Stimulated activated memory B cell treated with anti-CD40 and anti-IgM and Interleukin-4, amounts not matched to agents 10 μg/mL and 1 μg/mL and 100 μg/mL, for 72 hours (primary cell): ENCODE measurements around the gene CARS2.
"Not testable (repeated sequence)": the region's sequence is repeated elsewhere in the genome, so short reads cannot be mapped to it uniquely, and the experiment has no call there.

Source experiments
- ATAC-seq: fragments of 150-1000 bp; cut with Tn5 transposase; 2 replicates; pipeline ENCODE4 v1.10.0; 2021
- H3K27ac Mint-ChIP-seq: one replicate; pipeline ENCODE4 v1.8.0; 2022; ENCODE audit warnings: mild to moderate bottlenecking, mixed read lengths
- H3K27me3 Mint-ChIP-seq: one replicate; pipeline ENCODE4 v1.8.0; 2022; ENCODE audit warnings: mixed read lengths
- H3K36me3 Mint-ChIP-seq: one replicate; pipeline ENCODE4 v1.8.0; 2022; ENCODE audit warnings: mixed read lengths
- H3K4me1 Mint-ChIP-seq: one replicate; pipeline ENCODE4 v1.8.0; 2022; ENCODE audit warnings: mixed read lengths
- H3K4me3 Mint-ChIP-seq: one replicate; pipeline ENCODE4 v1.8.0; 2022; ENCODE audit warnings: mild to moderate bottlenecking, moderate library complexity, mixed read lengths
- H3K9me3 Mint-ChIP-seq: one replicate; pipeline ENCODE4 v1.8.0; 2022; ENCODE audit warnings: mixed read lengths

CARS2 gene

DNA sequence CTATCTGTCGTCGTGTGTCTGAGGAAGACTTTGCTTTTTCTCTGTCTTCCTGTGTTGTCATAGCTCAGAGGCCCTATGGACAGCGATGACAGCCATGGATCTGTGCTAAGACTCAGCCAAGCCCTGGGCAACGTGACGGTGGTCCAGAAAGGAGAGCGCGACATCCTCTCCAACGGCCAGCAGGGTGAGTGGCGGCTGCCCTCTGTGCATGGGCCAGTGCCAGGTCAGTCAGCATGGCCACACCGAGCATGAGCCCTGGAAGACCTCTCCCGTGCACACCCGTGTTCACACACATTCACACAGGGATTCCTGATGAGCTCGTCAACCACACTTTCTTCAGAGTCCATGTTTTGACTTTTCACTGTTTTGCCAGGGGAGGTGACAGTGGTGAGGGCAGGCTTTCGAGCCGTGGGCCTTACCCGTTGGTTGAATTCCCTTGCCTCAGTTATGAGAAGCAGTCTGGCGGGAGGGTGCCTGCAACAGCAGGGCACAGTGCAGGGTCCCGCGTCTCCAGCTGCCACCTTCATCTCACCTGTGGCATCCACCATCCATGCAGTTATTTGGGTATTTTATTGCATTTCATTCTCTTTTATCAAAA lies 70.4 kb downstream of the CARS2 start:
- H3K27ac Mint-ChIP-seq = no peak overlapping the region
- H3K9me3 Mint-ChIP-seq = no peaks in the 10 kb centered on the region
- H3K4me3 Mint-ChIP-seq = no peak overlapping the region
- ATAC-seq = no peak
- peaks cover 4% of the 10 kb centered on the region for H3K4me1 Mint-ChIP-seq
- H3K36me3 Mint-ChIP-seq = peaks cover 62% of the 10 kb centered on the region
- no peaks in the 10 kb centered on the region for H3K27me3 Mint-ChIP-seq

DNA sequence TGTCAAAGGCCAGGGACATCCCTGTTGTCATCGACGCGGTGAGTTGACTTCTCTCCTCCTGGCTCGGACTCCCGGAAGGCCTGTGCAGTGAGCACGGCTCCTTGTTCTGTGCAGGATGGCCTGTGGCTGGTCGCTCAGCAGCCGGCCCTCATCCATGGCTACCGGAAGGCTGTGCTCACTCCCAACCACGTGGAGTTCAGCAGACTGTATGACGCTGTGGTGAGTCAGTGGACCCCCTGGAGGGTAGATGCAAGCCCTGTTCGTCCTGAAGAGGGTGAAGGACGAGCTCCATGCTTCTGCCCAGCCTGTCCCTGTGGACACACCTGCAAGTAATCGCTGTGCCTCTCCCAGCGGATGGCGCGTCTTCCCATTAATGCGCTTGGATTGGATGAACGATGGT lies 71.4 kb downstream of the CARS2 start:
- H3K27ac Mint-ChIP-seq = no peak overlapping the region
- ATAC-seq = no peak
- H3K36me3 Mint-ChIP-seq = peaks cover 53% of the 10 kb centered on the region
- no peak overlapping the region for H3K4me3 Mint-ChIP-seq
- no peaks in the 10 kb centered on the region for H3K4me1 Mint-ChIP-seq
- H3K27me3 Mint-ChIP-seq = no peaks in the 10 kb centered on the region
- H3K9me3 Mint-ChIP-seq = no peaks in the 10 kb centered on the region

DNA sequence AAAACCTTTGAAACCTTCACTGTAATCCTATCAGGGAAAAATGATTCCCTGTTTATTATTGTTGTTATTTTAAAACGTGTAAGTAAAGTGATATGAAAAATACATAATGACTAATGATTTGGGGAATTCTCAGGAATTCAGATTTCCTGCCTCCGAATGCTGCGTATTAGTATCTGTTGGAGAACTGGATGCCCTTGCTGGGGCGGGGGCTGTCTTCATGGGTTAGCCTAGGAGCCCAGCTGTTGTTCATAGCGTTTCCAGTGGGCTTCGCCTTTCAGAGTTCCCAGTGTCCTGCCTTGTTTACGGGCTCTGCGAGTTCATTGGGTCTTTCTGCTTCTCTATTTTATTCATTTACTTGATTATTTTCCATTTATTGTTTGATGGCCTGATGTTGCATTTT lies 72.1 kb downstream of the CARS2 start:
- Mint-ChIP-seq H3K9me3 (no peaks in the 10 kb centered on the region), H3K27ac (no peak overlapping the region), H3K36me3 (peaks cover 51% of the 10 kb centered on the region), H3K4me3 (no peak overlapping the region), H3K27me3 (no peaks in the 10 kb centered on the region), H3K4me1 (no peaks in the 10 kb centered on the region)
- no peak for ATAC-seq

DNA sequence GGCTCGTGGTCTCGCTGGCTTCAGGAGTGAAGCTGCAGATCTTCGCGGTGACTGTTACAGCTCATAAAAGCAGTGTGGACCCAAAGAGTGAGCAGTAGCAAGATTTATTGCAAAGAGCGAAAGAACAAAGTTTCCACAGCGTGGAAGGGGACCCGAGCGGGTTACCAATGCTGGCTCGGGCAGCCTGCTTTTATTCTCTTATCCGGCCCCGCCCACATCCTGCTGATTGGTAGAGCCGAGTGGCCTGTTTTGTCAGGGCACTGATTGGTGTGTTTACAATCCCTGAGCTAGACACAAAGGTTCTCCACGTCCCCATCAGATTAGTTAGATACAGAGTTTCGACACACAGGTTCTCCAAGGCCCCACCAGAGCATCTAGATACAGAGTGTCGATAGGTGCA lies 73.7 kb downstream of the CARS2 start:
- not testable (repeated sequence) for H3K27me3 Mint-ChIP-seq, H3K27ac Mint-ChIP-seq, H3K4me3 Mint-ChIP-seq, ATAC-seq, H3K9me3 Mint-ChIP-seq
- H3K4me1 Mint-ChIP-seq = peaks cover 10% of the 10 kb centered on the region
- H3K36me3 Mint-ChIP-seq = peaks cover 55% of the 10 kb centered on the region

DNA sequence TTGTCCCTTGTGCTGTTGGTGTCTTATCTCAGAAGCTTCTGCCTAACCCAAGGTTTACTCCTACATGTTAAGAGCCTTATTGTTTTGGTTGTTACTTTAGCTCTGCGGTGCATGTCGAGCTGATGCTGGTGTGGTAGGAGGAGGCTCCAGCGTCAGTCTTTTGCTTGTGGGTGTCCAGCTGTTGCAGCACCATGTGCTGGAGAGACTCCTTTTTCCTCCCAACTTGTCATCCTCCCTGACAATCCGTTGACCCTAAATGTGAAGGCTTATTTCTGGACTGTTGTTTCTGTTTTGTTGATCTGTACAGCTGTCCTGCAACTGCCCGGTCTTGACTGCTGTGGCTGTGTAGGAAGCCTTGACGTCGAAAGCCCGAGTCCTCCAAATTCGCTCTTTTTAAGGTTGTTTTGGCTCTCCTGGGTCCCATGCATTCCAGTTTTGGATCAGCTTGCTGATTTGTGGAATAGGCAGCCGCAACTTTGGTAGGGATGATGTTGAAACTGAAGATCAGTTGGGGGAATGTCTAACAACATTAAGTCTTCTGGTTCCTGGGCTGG lies 75.3 kb downstream of the CARS2 start:
- no peak for ATAC-seq
- Mint-ChIP-seq H3K4me3 (no peak overlapping the region), H3K36me3 (peaks cover 58% of the 10 kb centered on the region), H3K27ac (no peak overlapping the region), H3K27me3 (no peaks in the 10 kb centered on the region), H3K9me3 (no peaks in the 10 kb centered on the region), H3K4me1 (peaks cover 18% of the 10 kb centered on the region)

DNA sequence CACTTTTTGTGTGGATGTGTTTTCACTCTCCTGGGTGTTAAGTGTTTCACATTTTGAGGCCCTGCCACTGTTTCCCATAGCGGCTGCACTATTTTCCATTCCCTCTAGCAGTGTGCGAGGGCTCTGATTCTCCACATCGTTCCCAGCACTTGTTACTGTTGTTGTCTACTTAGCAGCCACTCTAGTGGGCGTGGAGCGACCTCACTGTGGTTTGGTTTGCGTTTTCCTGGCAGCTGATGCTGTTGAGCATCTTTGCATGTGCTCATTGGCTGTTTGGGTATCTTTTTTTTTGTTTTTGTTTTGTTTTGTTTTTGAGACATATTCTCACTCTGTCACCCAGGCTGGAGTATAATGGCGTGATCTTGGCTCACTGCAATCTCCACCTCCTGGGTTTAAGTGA lies 76.2 kb downstream of the CARS2 start:
- ATAC-seq = no peak
- H3K27me3 Mint-ChIP-seq = no peaks in the 10 kb centered on the region
- peaks cover 22% of the 10 kb centered on the region for H3K4me1 Mint-ChIP-seq
- H3K9me3 Mint-ChIP-seq = no peaks in the 10 kb centered on the region
- H3K4me3 Mint-ChIP-seq = no peak overlapping the region
- no peak overlapping the region for H3K27ac Mint-ChIP-seq
- H3K36me3 Mint-ChIP-seq = peaks cover 54% of the 10 kb centered on the region

DNA sequence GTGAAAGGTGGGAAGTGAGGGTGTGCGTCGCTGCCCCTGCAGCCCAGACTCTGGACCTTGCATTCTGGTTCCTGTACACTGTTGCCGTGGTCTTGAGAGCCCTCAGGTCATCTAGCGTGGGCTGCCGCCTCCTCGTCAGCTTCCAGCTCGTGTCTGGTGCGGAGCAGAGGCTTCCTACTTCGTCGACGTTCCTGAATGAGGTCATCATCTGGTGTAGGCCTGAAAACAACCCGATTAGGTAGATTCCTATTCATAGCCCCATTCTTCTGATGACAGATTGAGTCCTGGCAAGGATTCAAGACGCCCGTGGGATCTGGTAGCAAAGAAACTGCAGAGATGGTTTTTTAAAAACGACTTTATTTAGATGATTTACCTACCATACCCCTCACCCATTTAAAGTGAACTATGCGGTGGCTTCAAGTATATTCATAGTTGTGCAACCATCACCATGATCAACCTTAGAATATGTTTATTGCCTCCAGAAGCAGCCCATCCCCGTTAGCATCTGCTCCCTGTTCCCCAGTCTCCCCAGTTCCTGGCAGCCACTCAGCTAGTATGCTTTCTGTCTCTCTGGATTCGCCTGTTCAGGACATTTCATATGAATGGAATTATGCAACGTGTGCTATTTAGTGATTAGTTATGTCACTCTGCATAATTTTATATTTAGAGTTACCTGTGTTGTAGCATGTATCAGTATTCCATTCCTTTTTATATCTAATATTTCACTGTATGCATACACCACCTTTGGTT lies 76.8 kb downstream of the CARS2 start:
- Mint-ChIP-seq H3K4me3 (no peak overlapping the region), H3K27ac (no peak overlapping the region)

DNA sequence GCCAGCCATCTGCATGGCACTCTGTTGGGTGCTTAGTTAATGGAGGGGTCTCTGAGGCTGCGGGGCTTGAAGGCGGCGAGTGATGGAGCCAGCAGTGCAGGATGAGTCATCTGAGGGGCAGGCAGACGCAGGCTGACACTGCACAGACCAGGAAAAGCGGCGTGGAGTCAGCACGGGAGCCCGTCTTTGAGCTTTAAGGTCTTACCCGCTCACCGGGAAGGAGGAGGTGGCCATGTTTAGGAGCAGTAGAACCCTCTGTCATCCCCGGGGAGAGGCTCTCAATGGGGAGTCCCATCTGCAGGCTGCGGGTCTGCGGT lies 77.5 kb downstream of the CARS2 start:
- Mint-ChIP-seq H3K4me3 (no peak overlapping the region), H3K36me3 (peaks cover 47% of the 10 kb centered on the region), H3K27me3 (no peaks in the 10 kb centered on the region), H3K4me1 (peaks cover 22% of the 10 kb centered on the region), H3K27ac (no peak overlapping the region), H3K9me3 (no peaks in the 10 kb centered on the region)
- ATAC-seq = no peak

More for the DNA sequence above, 76.8 kb downstream of the CARS2 start:
- Mint-ChIP-seq H3K4me1 (peaks cover 22% of the 10 kb centered on the region), H3K27me3 (no peaks in the 10 kb centered on the region), H3K36me3 (peaks cover 49% of the 10 kb centered on the region), H3K9me3 (no peaks in the 10 kb centered on the region)
- no peak for ATAC-seq

DNA sequence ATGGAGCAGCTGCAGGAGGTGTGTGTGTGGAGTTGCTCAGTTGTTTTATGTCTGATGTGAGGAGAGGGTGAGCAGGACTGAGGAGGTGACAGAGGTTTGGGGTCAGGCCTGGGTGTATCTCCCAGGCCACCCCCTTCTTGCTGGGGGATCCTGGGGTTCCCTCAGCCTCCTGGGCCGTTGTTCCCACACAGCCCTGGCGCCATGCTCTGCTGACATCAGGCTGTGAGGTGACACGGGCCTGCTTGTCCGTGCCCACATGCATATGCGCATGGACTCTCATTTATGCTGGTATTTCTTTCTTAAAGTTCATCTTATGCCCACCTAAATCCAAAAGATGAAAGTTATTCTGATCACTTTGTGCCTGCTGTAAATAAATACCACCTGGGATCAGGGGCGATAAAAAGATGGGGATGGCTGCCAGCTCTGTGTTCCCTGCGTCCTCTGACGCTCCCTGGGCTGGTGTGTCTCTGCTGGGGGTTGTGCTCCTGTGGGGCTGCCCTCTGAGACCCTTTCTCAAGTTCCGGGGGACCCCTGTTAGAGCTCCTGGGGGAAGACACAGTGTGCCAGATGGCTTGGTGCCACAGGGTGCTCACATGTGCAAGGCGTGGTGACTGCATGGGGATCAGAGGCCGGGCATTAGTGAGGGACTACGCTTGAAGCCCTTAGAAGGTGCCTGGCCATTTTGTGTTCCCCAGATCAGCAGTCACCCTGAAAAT lies 78.0 kb downstream of the CARS2 start:
- H3K27ac Mint-ChIP-seq = no peak overlapping the region
- H3K4me1 Mint-ChIP-seq = peaks cover 22% of the 10 kb centered on the region
- no peak for ATAC-seq

DNA sequence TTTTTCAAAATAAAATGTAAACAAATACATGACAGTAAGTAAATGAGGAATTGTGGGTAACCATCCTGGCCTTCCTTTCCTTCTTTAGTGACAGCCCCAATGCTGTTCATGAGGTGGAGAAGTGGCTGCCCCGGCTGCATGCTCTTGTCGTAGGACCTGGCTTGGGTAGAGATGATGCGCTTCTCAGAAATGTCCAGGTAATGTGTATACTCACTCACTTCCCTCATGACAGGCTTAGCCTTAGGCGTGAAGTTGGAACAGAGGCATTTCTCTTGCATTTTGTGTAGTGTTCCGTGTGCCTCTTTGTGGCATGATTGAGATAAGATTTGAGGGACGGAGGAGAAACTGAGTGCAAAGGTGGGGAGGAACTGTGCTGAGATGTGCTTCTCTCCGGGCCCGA lies 78.6 kb downstream of the CARS2 start:
- peaks cover 22% of the 10 kb centered on the region for H3K4me1 Mint-ChIP-seq
- H3K36me3 Mint-ChIP-seq = peaks cover 46% of the 10 kb centered on the region
- no peak overlapping the region for H3K4me3 Mint-ChIP-seq
- no peak for ATAC-seq
- no peaks in the 10 kb centered on the region for H3K27me3 Mint-ChIP-seq
- no peak overlapping the region for H3K27ac Mint-ChIP-seq
- H3K9me3 Mint-ChIP-seq = no peaks in the 10 kb centered on the region

More for the DNA sequence above, 78.0 kb downstream of the CARS2 start:
- Mint-ChIP-seq H3K9me3 (no peaks in the 10 kb centered on the region), H3K27me3 (no peaks in the 10 kb centered on the region), H3K4me3 (no peak overlapping the region), H3K36me3 (peaks cover 47% of the 10 kb centered on the region)

DNA sequence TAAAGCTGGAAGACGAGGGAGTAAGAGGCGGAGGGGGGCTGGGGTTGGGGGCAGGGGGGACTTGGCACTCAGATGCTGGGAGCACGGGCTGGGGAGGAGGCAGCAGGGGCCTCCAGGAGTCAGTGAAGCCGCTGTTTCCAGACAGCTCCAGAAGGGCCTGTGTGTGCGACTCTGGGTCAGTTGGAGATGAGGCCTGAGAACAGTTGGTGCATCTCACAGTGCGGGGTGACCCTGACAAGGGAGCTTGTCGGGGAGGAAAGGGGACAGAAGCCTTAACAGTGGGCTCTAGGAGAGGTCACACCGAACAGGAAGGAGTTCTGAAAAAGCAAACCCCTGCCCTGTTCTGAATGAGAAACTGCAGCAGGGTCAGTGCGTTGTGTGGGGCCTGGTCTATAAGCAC lies 79.4 kb downstream of the CARS2 start:
- Mint-ChIP-seq H3K27ac (no peak overlapping the region), H3K4me3 (no peak overlapping the region), H3K9me3 (no peaks in the 10 kb centered on the region), H3K36me3 (peaks cover 40% of the 10 kb centered on the region), H3K4me1 (peaks cover 22% of the 10 kb centered on the region), H3K27me3 (no peaks in the 10 kb centered on the region)
- ATAC-seq = no peak

DNA sequence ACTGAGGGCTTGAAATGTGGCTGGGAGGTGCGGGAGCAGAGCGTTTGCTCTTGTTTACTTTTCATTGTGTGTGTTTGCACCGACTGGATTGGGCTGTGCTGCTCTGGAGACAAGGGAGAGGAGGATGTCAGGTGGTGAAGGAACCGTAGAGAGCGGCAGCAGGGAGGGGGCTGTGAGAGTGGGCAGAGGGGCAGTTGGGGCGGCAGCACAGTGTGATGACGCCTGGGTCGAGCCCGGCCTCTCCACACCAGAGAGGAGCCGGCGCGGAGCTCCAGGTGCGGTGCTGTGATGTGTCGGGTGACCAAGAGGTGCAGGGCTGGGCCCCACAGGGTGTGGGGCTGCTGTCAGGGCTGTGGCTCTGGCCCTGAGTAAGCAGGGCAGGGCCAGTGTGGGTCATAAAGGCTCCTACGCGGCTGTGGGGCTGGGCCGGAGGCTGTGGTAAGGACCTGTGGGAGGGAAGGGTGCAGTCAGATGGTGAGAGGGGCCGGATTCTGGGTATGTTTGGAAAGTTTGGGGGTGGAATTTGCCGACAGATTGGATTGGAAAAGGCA lies 80.1 kb downstream of the CARS2 start:
- ATAC-seq = no peak
- Mint-ChIP-seq H3K9me3 (no peaks in the 10 kb centered on the region), H3K4me1 (peaks cover 22% of the 10 kb centered on the region), H3K36me3 (peaks cover 40% of the 10 kb centered on the region), H3K27ac (peak overlapping the region; percentile 59), H3K4me3 (no peak overlapping the region), H3K27me3 (no peaks in the 10 kb centered on the region)

DNA sequence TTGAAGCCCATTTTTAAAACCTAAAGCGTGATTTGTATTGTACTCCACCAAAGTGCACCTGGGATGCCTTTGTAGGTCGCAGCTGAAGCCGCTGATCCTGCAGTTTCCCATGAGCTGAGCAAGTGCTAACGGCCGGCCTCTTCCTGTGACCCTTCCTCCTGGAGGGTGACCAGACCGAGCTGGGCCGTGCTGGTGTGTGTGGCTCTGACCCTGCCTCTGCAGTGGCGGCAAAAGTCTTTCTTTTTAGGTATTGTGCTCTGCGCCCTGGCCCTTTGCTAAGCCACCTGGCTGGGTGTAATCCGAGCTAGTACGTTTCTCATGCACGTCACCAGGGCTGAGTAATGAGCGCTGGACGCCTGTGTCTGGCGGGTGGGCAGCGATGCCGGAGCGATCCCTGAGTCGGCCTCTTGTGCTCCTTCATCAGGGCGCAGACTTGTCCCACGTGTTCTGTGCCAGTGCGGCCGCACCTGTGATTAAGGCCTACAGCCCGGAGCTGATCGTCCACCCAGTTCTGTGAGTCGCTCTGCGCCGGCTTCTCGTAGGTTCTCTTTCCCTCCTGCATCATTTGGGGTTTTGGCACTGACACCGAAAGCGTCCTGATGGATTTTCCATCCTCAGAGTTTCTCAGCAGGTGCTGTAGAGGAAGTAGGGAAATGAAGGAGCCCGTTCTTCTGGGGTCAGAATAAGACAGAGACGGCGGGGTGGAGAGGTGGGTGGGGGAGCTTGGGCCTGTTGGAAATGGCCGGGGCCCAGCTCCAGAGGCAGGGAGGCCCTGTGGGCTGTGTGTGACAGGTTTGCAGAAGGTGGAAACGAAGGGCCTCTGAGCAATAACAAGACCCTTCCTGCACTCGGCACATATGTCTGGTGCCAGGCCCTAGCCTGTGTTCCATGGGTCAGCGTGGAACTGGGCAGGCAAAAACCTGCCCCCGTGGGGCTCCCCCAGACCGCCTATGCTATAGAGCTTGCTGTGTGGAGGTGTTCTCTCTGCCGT lies 80.9 kb downstream of the CARS2 start:
- peak overlapping the region; percentile 59 for H3K27ac Mint-ChIP-seq
- H3K4me1 Mint-ChIP-seq = peaks cover 25% of the 10 kb centered on the region
- H3K9me3 Mint-ChIP-seq = no peaks in the 10 kb centered on the region
- ATAC-seq = no peak
- no peak overlapping the region for H3K4me3 Mint-ChIP-seq
- peaks cover 40% of the 10 kb centered on the region for H3K36me3 Mint-ChIP-seq
- H3K27me3 Mint-ChIP-seq = no peaks in the 10 kb centered on the region

DNA sequence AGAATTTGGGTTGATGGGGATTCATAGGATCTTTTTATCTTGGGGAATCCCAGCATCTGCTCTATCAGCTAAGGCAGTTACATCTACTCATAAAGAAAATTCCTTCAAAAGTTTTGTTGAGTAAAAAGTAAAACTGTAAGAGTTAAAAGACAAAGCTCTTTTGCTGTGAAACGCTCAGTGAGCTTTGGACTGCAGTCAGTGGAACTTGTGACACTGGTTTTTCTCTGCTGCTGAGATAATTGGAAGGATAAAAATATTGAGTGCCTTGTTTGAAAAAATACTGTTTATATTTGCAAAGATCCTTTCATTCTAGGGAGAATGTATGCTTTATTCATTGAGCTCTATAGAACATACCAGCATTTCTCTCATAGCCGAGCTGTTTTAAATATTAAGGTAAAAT lies 85.3 kb downstream of the CARS2 start:
- Mint-ChIP-seq H3K4me1 (peaks cover 22% of the 10 kb centered on the region), H3K36me3 (peaks cover 5% of the 10 kb centered on the region)

More for the DNA sequence above, 85.3 kb downstream of the CARS2 start:
- Mint-ChIP-seq H3K9me3 (no peaks in the 10 kb centered on the region), H3K4me3 (no peak overlapping the region), H3K27ac (no peak overlapping the region), H3K27me3 (no peaks in the 10 kb centered on the region)
- no peak for ATAC-seq
